Bronchial epithelial cell (primary cell): Measurements from ENCODE around the gene SLC20A1. TPM values are rescaled to one million over a fixed set of nuclear protein-coding genes. Genes with fewer than 3 reads are reported as not detected.

Source experiments
- DNase-seq: peaks from one replicate; pipeline ENCODE4 v3.0.0-alpha.2; 2010; ENCODE audit warnings: low read depth
- FAIRE-seq: peaks from 2 replicates; lab custom pipeline; 2011; peaks lifted over from hg19 to GRCh38; lab: Jason Lieb, UNC
- H3K27me3 ChIP-seq: 2 replicates; pipeline ENCODE4 v1.5.1; 2011; ENCODE audit warnings: low read length; ENCODE audit not compliant: control insufficient read depth, insufficient read depth
- H3K36me3 ChIP-seq: 2 replicates; pipeline ENCODE4 v1.5.1; 2011; ENCODE audit warnings: low read length; ENCODE audit not compliant: control insufficient read depth, insufficient read depth
- H3K4me3 ChIP-seq: 2 replicates; pipeline ENCODE4 v1.5.1; 2011; ENCODE audit warnings: mild to moderate bottlenecking, low read depth, low read length, control low read depth
- total RNA-seq: library from RNA; depleted of rRNA; stranded (reverse); fragments of >200 nt; gene quantifications from 2 replicates; pipeline ENCODE4 v1.2.1, GENCODE V29; 2014
- TF ChIP-seq, protein P1 (sequence below): IDR thresholded peaks from 2 replicates; pipeline ENCODE4 v1.5.1; 2011; ENCODE audit warnings: mild to moderate bottlenecking, moderate library complexity, low read length, control low read depth, inconsistent platforms; ENCODE audit not compliant: insufficient read depth, severe bottlenecking

The SLC20A1 gene
- total RNA-seq, 1 donor from 2014 or later, result 63.4 TPM

DNA sequence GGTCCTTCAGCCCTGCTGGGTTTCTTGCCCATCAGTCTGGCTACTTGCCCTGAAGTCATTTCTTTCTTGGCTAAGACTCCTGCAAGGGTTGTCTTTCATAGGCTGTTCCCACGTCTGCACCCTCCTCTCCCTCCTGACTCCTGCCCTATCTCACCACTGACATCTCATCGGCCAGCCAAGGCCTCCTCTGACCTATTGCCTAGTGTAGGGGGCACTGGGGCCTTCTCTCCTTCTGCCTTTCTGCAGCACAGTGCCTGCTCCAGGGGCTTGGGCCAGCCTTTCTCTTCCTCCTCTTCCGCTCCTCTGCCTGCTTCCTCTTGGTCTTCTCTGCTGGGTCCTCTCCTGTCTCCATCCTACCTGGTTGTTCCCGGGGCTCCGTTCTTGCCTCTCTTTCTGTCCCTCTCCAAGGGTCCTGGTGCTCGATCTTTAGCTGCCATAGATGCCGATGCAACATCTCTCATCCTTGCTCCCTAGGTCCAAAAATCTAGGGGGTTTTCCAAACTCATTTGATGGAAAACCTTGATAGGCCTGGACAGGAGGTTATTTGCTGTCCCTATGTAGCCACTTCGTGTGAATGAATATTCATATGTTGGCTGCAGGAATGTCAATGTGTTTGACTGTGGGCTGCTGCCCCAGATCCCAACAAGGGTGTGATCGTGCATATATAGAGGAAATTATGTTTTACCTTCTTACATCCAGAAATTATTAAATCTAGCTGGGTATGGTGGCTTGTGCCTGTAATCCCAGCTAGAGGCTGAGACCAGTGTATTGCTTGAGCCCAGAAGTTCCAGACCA lies 65.4 kb downstream of the SLC20A1 start:
- no peaks in the 10 kb centered on the region for H3K36me3 ChIP-seq
- H3K4me3 ChIP-seq, result no peak overlapping the region
- DNase-seq (no peak), FAIRE-seq (no peak)
- H3K27me3 ChIP-seq, result peaks cover 3% of the 10 kb centered on the region
- TF ChIP-seq, protein P1, sequence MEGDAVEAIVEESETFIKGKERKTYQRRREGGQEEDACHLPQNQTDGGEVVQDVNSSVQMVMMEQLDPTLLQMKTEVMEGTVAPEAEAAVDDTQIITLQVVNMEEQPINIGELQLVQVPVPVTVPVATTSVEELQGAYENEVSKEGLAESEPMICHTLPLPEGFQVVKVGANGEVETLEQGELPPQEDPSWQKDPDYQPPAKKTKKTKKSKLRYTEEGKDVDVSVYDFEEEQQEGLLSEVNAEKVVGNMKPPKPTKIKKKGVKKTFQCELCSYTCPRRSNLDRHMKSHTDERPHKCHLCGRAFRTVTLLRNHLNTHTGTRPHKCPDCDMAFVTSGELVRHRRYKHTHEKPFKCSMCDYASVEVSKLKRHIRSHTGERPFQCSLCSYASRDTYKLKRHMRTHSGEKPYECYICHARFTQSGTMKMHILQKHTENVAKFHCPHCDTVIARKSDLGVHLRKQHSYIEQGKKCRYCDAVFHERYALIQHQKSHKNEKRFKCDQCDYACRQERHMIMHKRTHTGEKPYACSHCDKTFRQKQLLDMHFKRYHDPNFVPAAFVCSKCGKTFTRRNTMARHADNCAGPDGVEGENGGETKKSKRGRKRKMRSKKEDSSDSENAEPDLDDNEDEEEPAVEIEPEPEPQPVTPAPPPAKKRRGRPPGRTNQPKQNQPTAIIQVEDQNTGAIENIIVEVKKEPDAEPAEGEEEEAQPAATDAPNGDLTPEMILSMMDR, result no peak

DNA sequence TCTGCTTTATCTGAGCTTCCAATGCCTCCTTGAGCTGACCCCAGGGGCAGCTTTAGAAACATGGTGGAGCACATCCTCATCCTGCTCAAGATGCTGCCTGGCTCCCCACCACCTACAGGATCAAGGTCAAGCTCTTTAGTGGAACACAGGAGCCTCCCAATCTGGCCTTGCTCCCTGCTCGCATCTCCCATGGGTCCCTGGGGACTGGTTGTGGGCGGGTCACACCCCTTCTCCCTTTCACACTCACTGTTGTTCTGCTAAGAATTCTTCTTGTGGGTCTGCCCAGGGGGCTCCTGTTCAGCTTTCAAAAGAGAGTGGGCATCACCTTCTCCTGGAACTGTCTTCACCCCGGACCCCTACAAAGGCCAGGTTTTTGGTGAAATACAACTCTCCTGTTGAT lies 66.7 kb downstream of the SLC20A1 start:
- DNase-seq, result no peak
- FAIRE-seq, result no peak
- TF ChIP-seq, protein P1, result no peak

DNA sequence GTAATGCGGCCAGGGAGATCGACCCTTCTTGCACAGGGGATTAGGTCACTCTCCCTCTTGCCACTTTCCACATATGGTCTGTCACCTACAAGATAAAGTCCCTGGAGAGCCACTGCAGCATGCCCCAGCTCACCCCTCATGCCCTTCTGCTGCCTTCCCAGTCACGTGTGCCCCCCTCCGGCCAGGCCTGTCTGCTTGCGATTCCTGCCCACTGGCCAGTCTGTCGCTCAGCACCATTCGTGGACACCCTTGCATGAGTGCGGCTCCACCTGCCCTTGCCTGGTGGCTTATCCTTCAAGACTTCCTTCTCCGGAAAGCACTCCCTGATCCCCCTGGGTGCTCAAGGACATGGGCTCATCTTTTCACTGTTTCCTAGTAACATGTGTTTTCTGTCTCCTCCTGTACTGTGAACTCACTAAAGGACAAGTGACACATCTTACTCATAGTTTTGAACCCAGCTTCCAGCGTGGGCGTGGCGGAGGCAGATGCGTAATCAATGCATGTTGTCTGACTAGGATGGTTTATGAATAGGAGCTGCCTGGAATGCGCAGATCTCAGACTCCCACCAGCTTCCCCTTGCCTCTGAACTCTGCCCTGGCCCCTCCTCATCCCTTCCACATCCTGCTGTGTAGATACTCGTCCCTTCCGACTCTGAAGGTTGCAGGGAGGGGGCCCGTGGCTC lies 67.3 kb downstream of the SLC20A1 start:
- peaks cover 3% of the 10 kb centered on the region for H3K27me3 ChIP-seq
- peak; percentile 41 for DNase-seq
- H3K36me3 ChIP-seq, result no peaks in the 10 kb centered on the region
- FAIRE-seq, result no peak
- TF ChIP-seq, protein P1, result no peak
- H3K4me3 ChIP-seq, result no peak overlapping the region

More for the DNA sequence above, 66.7 kb downstream of the SLC20A1 start:
- no peaks in the 10 kb centered on the region for H3K36me3 ChIP-seq
- peaks cover 3% of the 10 kb centered on the region for H3K27me3 ChIP-seq
- no peak overlapping the region for H3K4me3 ChIP-seq

Other genes starting within 250 kb of the SLC20A1 start
- gene RGPD8, start 212.3 kb upstream of the SLC20A1 start, total RNA-seq, result 6.1 and 13.4 TPM in 2 replicates
- gene TTL, start 163.8 kb upstream of the SLC20A1 start, total RNA-seq, result 23.2 and 26.6 TPM in 2 replicates
- 25.7 and 40.8 TPM in 2 replicates for gene POLR1B, start 103.5 kb upstream of the SLC20A1 start, total RNA-seq
- 10.3 and 20.2 TPM in 2 replicates for gene CHCHD5, start 61.3 kb upstream of the SLC20A1 start, total RNA-seq
- not detected in 2 replicates for gene NT5DC4, start 75.1 kb downstream of the SLC20A1 start, total RNA-seq
- 0.13 and 0.26 TPM in 2 replicates for gene CKAP2L, start 118.7 kb downstream of the SLC20A1 start, total RNA-seq
- gene IL1A, start 138.6 kb downstream of the SLC20A1 start, total RNA-seq, result 53.5 and 82.7 TPM in 2 replicates
- gene IL1B, start 190.8 kb downstream of the SLC20A1 start, total RNA-seq, result 22.6 and 41.0 TPM in 2 replicates